HG02798 (cell line): ENCODE results near the gene DOCK4.

Experiments used
- ATAC-seq: cut with Tn5 transposase; IDR thresholded peaks from one replicate; pipeline ENCODE4 v1.9.1; 2021; ENCODE audit warnings: mild to moderate bottlenecking; ENCODE audit not compliant: unreplicated experiment, poor library complexity

Gene DOCK4

GRCh38 chr7:111730057-111730456 is 476.1 kb downstream of the DOCK4 start:
- no peak for ATAC-seq

- ATAC-seq = no peak
Measured at GRCh38 chr7:111729483-111729882, 476.7 kb downstream of the DOCK4 start.

GRCh38 chr7:111728635-111728995 is 477.6 kb downstream of the DOCK4 start:
- no peak for ATAC-seq

GRCh38 chr7:111727905-111728634 is 478.1 kb downstream of the DOCK4 start:
- ATAC-seq = no peak

GRCh38 chr7:111718886-111719285 is 487.3 kb downstream of the DOCK4 start:
- no peak for ATAC-seq

- ATAC-seq = no peak
Measured at GRCh38 chr7:111711426-111712065, 494.7 kb downstream of the DOCK4 start.

GRCh38 chr7:111710839-111711380 is 495.3 kb downstream of the DOCK4 start:
- no peak for ATAC-seq

GRCh38 chr7:111708072-111708471 is 498.1 kb downstream of the DOCK4 start:
- ATAC-seq = no peak

GRCh38 chr7:111705807-111706206 is 500.4 kb downstream of the DOCK4 start:
- ATAC-seq = no peak

GRCh38 chr7:111697771-111698170 is 508.4 kb downstream of the DOCK4 start:
- ATAC-seq = no peak

GRCh38 chr7:111694376-111694775 is 511.8 kb downstream of the DOCK4 start:
- ATAC-seq = no peak

- no peak for ATAC-seq
Measured at GRCh38 chr7:111690364-111691111, 515.7 kb downstream of the DOCK4 start.

- no peak for ATAC-seq
Measured at GRCh38 chr7:111685349-111685748, 520.9 kb downstream of the DOCK4 start.

- ATAC-seq = no peak
Measured at GRCh38 chr7:111682588-111683340, 523.4 kb downstream of the DOCK4 start.

- ATAC-seq = no peak
Measured at GRCh38 chr7:111681242-111681641, 525.0 kb downstream of the DOCK4 start.

GRCh38 chr7:111678986-111679385 is 527.2 kb downstream of the DOCK4 start:
- no peak for ATAC-seq

GRCh38 chr7:111678281-111678680 is 527.9 kb downstream of the DOCK4 start:
- ATAC-seq = no peak

GRCh38 chr7:111677848-111678247 is 528.4 kb downstream of the DOCK4 start:
- ATAC-seq = no peak

- no peak for ATAC-seq
Measured at GRCh38 chr7:111676811-111677210, 529.4 kb downstream of the DOCK4 start.
